ENCODE measurements around the gene LCE3A. TPM values are rescaled to one million over a fixed set of nuclear protein-coding genes. Genes with fewer than 3 reads are reported as not detected.
"Not testable (repeated sequence)": the region's sequence is repeated elsewhere in the genome, so short reads cannot be mapped to it uniquely, and the experiment has no call there.

LCE3A gene
- not detected in 2 replicates for total RNA-seq (2021)
- not detected for Bru-seq, nascent RNA
- BruChase-seq, experiment 1, labeled RNA remaining after a 2-hour chase: not detected
- BruChase-seq, experiment 2, labeled RNA remaining after a 6-hour chase: not detected
- long read RNA-seq: 0 reads

GRCh38 chr1:152622803-152623202 is at the start of gene LCE3A:
LCE3A (minus strand) TSS chr1:152623103; CDS start chr1:152623103, 0 bp downstream.
- H3K36me3 ChIP-seq (ENCODE audit: insufficient read depth, low read length, poor library complexity, severe bottlenecking): no peaks in the 10 kb centered on the region
- TF ChIP-seq EZH2 (IDR thresholded peaks at IDR 0.05; ENCODE audit: borderline replicate concordance, low read depth, low read length, poor library complexity, severe bottlenecking): no peak
- TF ChIP-seq CTCF (conservative IDR thresholded peaks at IDR 0.05; ENCODE audit: low read depth, low read length): no peak
- no peak within 1 kb of the TSS for H3K27ac ChIP-seq (ENCODE audit: low read depth, low read length, poor library complexity, severe bottlenecking)
- no peaks in the 10 kb centered on the region for H3K27me3 ChIP-seq (replicated peaks; ENCODE audit: insufficient read depth, low read depth, low read length, poor library complexity)
- ChIA-PET POLR2A (ENCODE audit: low non-redundant PET) (no interaction called here), CTCF (interaction anchor here (0.6 kb wide), 1 partner anchor 49 kb away, joined by 3 read pairs; no protein-coding TSS in a partner anchor)
- no TSS peak for BruUV-seq (replicated peaks)
- peaks cover 8% of the 10 kb centered on the region for H3K9me3 ChIP-seq (ENCODE audit: low read depth, low read length, poor library complexity, severe bottlenecking)
- intact Hi-C loops (cut with micrococcal nuclease; ENCODE audit: unreplicated experiment): loop anchor here (10.0 kb wide), 1 partner anchor 62 kb away; the partner anchor contains the start of gene LCE2B
- no peak within 1 kb of the TSS for H3K4me3 ChIP-seq (ENCODE audit: low read depth, low read length, poor library complexity, severe bottlenecking)
- no peaks in the 10 kb centered on the region for H3K4me1 ChIP-seq (ENCODE audit: insufficient read depth, low read length, poor library complexity, severe bottlenecking)
- no peak for DNase-seq (ENCODE audit: low spot score)

GRCh38 chr1:152667648-152668047 is 44.7 kb upstream of the LCE3A start:
- Histone ChIP-seq H3K4me1 (ENCODE audit: insufficient read depth, low read length, poor library complexity, severe bottlenecking) (no peaks in the 10 kb centered on the region), H3K27me3 (replicated peaks; ENCODE audit: insufficient read depth, low read depth, low read length, poor library complexity) (no peaks in the 10 kb centered on the region), H3K27ac (ENCODE audit: low read depth, low read length, poor library complexity, severe bottlenecking) (no peak overlapping the region), H3K4me3 (ENCODE audit: low read depth, low read length, poor library complexity, severe bottlenecking) (no peak overlapping the region), H3K9me3 (ENCODE audit: low read depth, low read length, poor library complexity, severe bottlenecking) (no peaks in the 10 kb centered on the region), H3K36me3 (ENCODE audit: insufficient read depth, low read length, poor library complexity, severe bottlenecking) (no peaks in the 10 kb centered on the region)
- POLR2A ChIA-PET (ENCODE audit: low non-redundant PET): no interaction called here
- intact Hi-C loops (cut with micrococcal nuclease; ENCODE audit: unreplicated experiment): no loop called here
- TF ChIP-seq EZH2 (IDR thresholded peaks at IDR 0.05; ENCODE audit: borderline replicate concordance, low read depth, low read length, poor library complexity, severe bottlenecking) (no peak), CTCF (conservative IDR thresholded peaks at IDR 0.05; ENCODE audit: low read depth, low read length) (no peak)
- BruUV-seq (replicated peaks): no TSS peak
- DNase-seq (ENCODE audit: low spot score): no peak
- CTCF ChIA-PET: no interaction called here

GRCh38 chr1:152666171-152666570 is 43.3 kb upstream of the LCE3A start:
- H3K36me3 ChIP-seq (ENCODE audit: insufficient read depth, low read length, poor library complexity, severe bottlenecking); H3K27ac ChIP-seq (ENCODE audit: low read depth, low read length, poor library complexity, severe bottlenecking); POLR2A ChIA-PET (ENCODE audit: low non-redundant PET); H3K27me3 ChIP-seq (replicated peaks; ENCODE audit: insufficient read depth, low read depth, low read length, poor library complexity); H3K4me3 ChIP-seq (ENCODE audit: low read depth, low read length, poor library complexity, severe bottlenecking); DNase-seq (ENCODE audit: low spot score); H3K4me1 ChIP-seq (ENCODE audit: insufficient read depth, low read length, poor library complexity, severe bottlenecking); BruUV-seq (replicated peaks); CTCF ChIA-PET; H3K9me3 ChIP-seq (ENCODE audit: low read depth, low read length, poor library complexity, severe bottlenecking); intact Hi-C loops (cut with micrococcal nuclease; ENCODE audit: unreplicated experiment): not testable (repeated sequence)

GRCh38 chr1:152663098-152663497 is 40.2 kb upstream of the LCE3A start, which contains the start of gene LCE2D:
LCE2D (plus strand) TSS chr1:152663380; CDS start chr1:152664106, 726 bp downstream.
- no peaks in the 10 kb centered on the region for H3K9me3 ChIP-seq (ENCODE audit: low read depth, low read length, poor library complexity, severe bottlenecking)
- DNase-seq (ENCODE audit: low spot score): no peak
- CTCF ChIA-PET: interaction anchor here (0.8 kb wide), 1 partner anchor 10 kb away, joined by 3 read pairs; no protein-coding TSS in a partner anchor
- BruUV-seq (replicated peaks): no TSS peak
- intact Hi-C loops (cut with micrococcal nuclease; ENCODE audit: unreplicated experiment): no loop called here
- H3K4me3 ChIP-seq (ENCODE audit: low read depth, low read length, poor library complexity, severe bottlenecking): no peak within 1 kb of the TSS
- H3K36me3 ChIP-seq (ENCODE audit: insufficient read depth, low read length, poor library complexity, severe bottlenecking): no peaks in the 10 kb centered on the region
- H3K27ac ChIP-seq (ENCODE audit: low read depth, low read length, poor library complexity, severe bottlenecking): no peak within 1 kb of the TSS
- H3K4me1 ChIP-seq (ENCODE audit: insufficient read depth, low read length, poor library complexity, severe bottlenecking): no peaks in the 10 kb centered on the region
- TF ChIP-seq CTCF (conservative IDR thresholded peaks at IDR 0.05; ENCODE audit: low read depth, low read length) (no peak), EZH2 (IDR thresholded peaks at IDR 0.05; ENCODE audit: borderline replicate concordance, low read depth, low read length, poor library complexity, severe bottlenecking) (no peak)
- POLR2A ChIA-PET (ENCODE audit: low non-redundant PET): no interaction called here
- H3K27me3 ChIP-seq (replicated peaks; ENCODE audit: insufficient read depth, low read depth, low read length, poor library complexity): peaks cover 22% of the 10 kb centered on the region

Data from A673 (cell line).